SK-N-SH (cell line): ENCODE measurements around the gene CDH20. TPM values are rescaled to one million over a fixed set of nuclear protein-coding genes. Genes with fewer than 3 reads are reported as not detected.

Experiments
- CTCF ChIA-PET: fragments of 300-600, 350-600 bp; formaldehyde crosslinking; extraction: SDS; loops from one replicate; lab custom pipeline; 2021; lab: Yijun Ruan, JAX
- POLR2A ChIA-PET: fragments of 350-600 bp; sonication (Branson Sonifier 250); formaldehyde crosslinking; extraction: SDS; loops from one replicate; lab custom pipeline; 2020; ENCODE audit warnings: antibody characterized with exemption, inconsistent platforms; lab: Yijun Ruan, JAX
- DNase-seq: peaks from one replicate; pipeline ENCODE4 v3.0.0; 2012
- H2AFZ ChIP-seq: fragments of 200-600 bp; sonication (generic); 2 replicates; pipeline ENCODE4 v1.8.1; 2016; ENCODE audit warnings: antibody characterized with exemption, mild to moderate bottlenecking, low read depth
- H3F3A ChIP-seq: fragments of 200-600 bp; sonication (generic); replicated peaks from 2 replicates; pipeline ENCODE3; 2016; ENCODE audit warnings: antibody characterized with exemption, mild to moderate bottlenecking; ENCODE audit not compliant: insufficient read depth
- H3K27ac ChIP-seq, 2 experiments: fragments of 200-500 bp in 1 of 2; fragments of 200-600 bp in 1 of 2; sonication (Bioruptor generic) in 1 of 2; sonication (generic), shearing (Covaris generic) in 1 of 2; 2 replicates each; pipeline versions ENCODE4 v1.5.1 to v1.6.1; 2014 to 2016; ENCODE audit warnings: low read depth in 2 of 2, inconsistent platforms in 1 of 2, low read length in 1 of 2, mild to moderate bottlenecking in 1 of 2, mixed read lengths in 1 of 2
- H3K27me3 ChIP-seq: fragments of 200-600 bp; sonication (generic), shearing (Covaris generic); 2 replicates; pipeline ENCODE4 v1.6.1; 2016; ENCODE audit warnings: mixed run types; ENCODE audit not compliant: insufficient read depth
- H3K36me3 ChIP-seq, 2 experiments: fragments of 200-500 bp in 1 of 2; fragments of 200-600 bp in 1 of 2; sonication (Bioruptor generic) in 1 of 2; sonication (generic) in 1 of 2; replicated peaks in 1 of 2; 2 replicates each; pipeline versions ENCODE3 to v1.5.1; 2014 to 2016; ENCODE audit warnings: low read length in 1 of 2, mild to moderate bottlenecking in 1 of 2; ENCODE audit not compliant: insufficient read depth in 2 of 2, control insufficient read depth in 1 of 2
- H3K4me1 ChIP-seq, 2 experiments: fragments of 200-500 bp in 1 of 2; fragments of 200-600 bp in 1 of 2; sonication (Bioruptor generic) in 1 of 2; sonication (generic), shearing (Covaris generic) in 1 of 2; 2 replicates each; pipeline versions ENCODE4 v1.5.1 to v1.6.1; 2014 to 2016; ENCODE audit warnings: low read depth in 1 of 2, low read length in 1 of 2, mixed run types in 1 of 2; ENCODE audit not compliant: insufficient read depth in 2 of 2, control insufficient read depth in 1 of 2
- H3K4me2 ChIP-seq: fragments of 200-600 bp; sonication (generic), shearing (Covaris generic); 2 replicates; pipeline ENCODE4 v1.6.1; 2017; ENCODE audit warnings: mixed run types
- H3K4me3 ChIP-seq, 2 experiments: fragments of 200-500 bp in 1 of 2; fragments of 200-600 bp in 1 of 2; sonication (Bioruptor generic) in 1 of 2; sonication (generic), shearing (Covaris generic) in 1 of 2; 2 replicates each; pipeline versions ENCODE4 v1.5.1 to v1.8.1; 2014 to 2016; ENCODE audit warnings: low read depth in 2 of 2, inconsistent platforms in 1 of 2, low read length in 1 of 2, mild to moderate bottlenecking in 1 of 2, mixed read lengths in 1 of 2, moderate library complexity in 1 of 2
- H3K79me2 ChIP-seq: fragments of 200-600 bp; sonication (generic); 2 replicates; pipeline ENCODE4 v1.8.1; 2017; ENCODE audit warnings: mild to moderate bottlenecking; ENCODE audit not compliant: insufficient read depth
- H3K9ac ChIP-seq: fragments of 200-600 bp; sonication (generic); 2 replicates; pipeline ENCODE4 v1.6.1; 2017; ENCODE audit warnings: mixed run types
- H3K9me2 ChIP-seq: fragments of 200-600 bp; sonication (generic); 2 replicates; pipeline ENCODE4 v1.6.1; 2017; ENCODE audit warnings: mixed run types
- H3K9me3 ChIP-seq: fragments of 200-600 bp; sonication (generic); 2 replicates; pipeline ENCODE4 v1.6.1; 2017; ENCODE audit warnings: mixed run types, mild to moderate bottlenecking, moderate library complexity
- H4K20me1 ChIP-seq: fragments of 200-600 bp; sonication (generic); 2 replicates; pipeline ENCODE4 v1.6.1; 2017; ENCODE audit warnings: mild to moderate bottlenecking, mixed run types; ENCODE audit not compliant: insufficient read depth
- CHD2 ChIP-seq: fragments of 150-350 bp; IDR thresholded peaks from 2 replicates; pipeline ENCODE4 v1.6.1; 2018; ENCODE audit warnings: low read length; ENCODE audit not compliant: partially characterized antibody
- EP300 ChIP-seq, 2 experiments: IDR thresholded peaks; 2 replicates each; pipeline versions ENCODE4 v1.4.0 to v1.6.1; 2012; ENCODE audit warnings: borderline replicate concordance in 1 of 2, low read depth in 1 of 2, low read length in 1 of 2
- EZH2phosphoT487 ChIP-seq: fragments of 200-600 bp; sonication (generic); IDR thresholded peaks from 2 replicates; pipeline ENCODE4 v1.6.1; 2017; ENCODE audit warnings: low read depth, mixed run types, mild to moderate bottlenecking, antibody characterized with exemption, moderate library complexity, borderline replicate concordance
- FOXM1 ChIP-seq: IDR thresholded peaks from 2 replicates; pipeline ENCODE4 v1.4.0; 2012; ENCODE audit warnings: low read depth, mild to moderate bottlenecking
- GABPA ChIP-seq: IDR thresholded peaks from 2 replicates; pipeline ENCODE4 v1.4.0; 2012; ENCODE audit warnings: low read depth, mild to moderate bottlenecking
- IRF3 ChIP-seq: fragments of 150-350 bp; IDR thresholded peaks from 2 replicates; pipeline ENCODE4 v1.6.1; 2016; ENCODE audit warnings: mild to moderate bottlenecking, low read depth, low read length
- MEF2A ChIP-seq: IDR thresholded peaks from 2 replicates; pipeline ENCODE4 v1.4.0; 2012; ENCODE audit warnings: low read depth, borderline replicate concordance
- MXI1 ChIP-seq: IDR thresholded peaks from 2 replicates; pipeline ENCODE4 v1.6.1; 2012; ENCODE audit warnings: mild to moderate bottlenecking, low read depth, low read length, improper control_type of control experiment
- RAD21 ChIP-seq: IDR thresholded peaks from 2 replicates; pipeline ENCODE4 v1.6.1; 2012; ENCODE audit warnings: mild to moderate bottlenecking, low read length
- RCOR1 ChIP-seq: fragments of 150-350 bp; IDR thresholded peaks from 2 replicates; pipeline ENCODE4 v1.6.1; 2017; ENCODE audit warnings: antibody characterized with exemption, low read length
- RFX5 ChIP-seq: IDR thresholded peaks from 2 replicates; pipeline ENCODE4 v1.6.1; 2012; ENCODE audit warnings: mild to moderate bottlenecking, improper control_type of control experiment, low read length
- RXRA ChIP-seq: IDR thresholded peaks from 2 replicates; pipeline ENCODE4 v1.4.0; 2012; ENCODE audit warnings: low read depth, mild to moderate bottlenecking, borderline replicate concordance
- SIN3A ChIP-seq: IDR thresholded peaks from 2 replicates; pipeline ENCODE4 v1.6.1; 2012; ENCODE audit warnings: low read depth, mild to moderate bottlenecking, low read length, moderate library complexity, borderline replicate concordance
- SMC3 ChIP-seq: IDR thresholded peaks from 2 replicates; pipeline ENCODE4 v1.6.1; 2012; ENCODE audit warnings: low read depth, low read length, improper control_type of control experiment
- TEAD4 ChIP-seq: IDR thresholded peaks from 2 replicates; pipeline ENCODE4 v1.4.0; 2012; ENCODE audit warnings: mild to moderate bottlenecking, borderline replicate concordance; ENCODE audit not compliant: insufficient read depth
- YY1 ChIP-seq: IDR thresholded peaks from 2 replicates; pipeline ENCODE4 v1.4.0; 2012; ENCODE audit warnings: low read depth, mild to moderate bottlenecking
- WGBS: methylation state at CpG from one replicate; pipeline ENCODE4 v1.1.6; 2017; ENCODE audit warnings: low lambda C conversion rate; 5-methylcytosine and 5-hydroxymethylcytosine counted together
- polyA plus RNA-seq, 3 experiments: library from polyadenylated mRNA; depleted of rRNA; stranded (reverse); fragments of >200 nt; gene quantifications; 2 replicates each; pipeline ENCODE4 v1.2.3, GENCODE V29; 2012
- TF ChIP-seq, protein P1 (sequence below): IDR thresholded peaks from 2 replicates; pipeline ENCODE4 v1.4.0; 2012; ENCODE audit warnings: low read depth
- TF ChIP-seq, protein P2 (sequence below): IDR thresholded peaks from 2 replicates; pipeline ENCODE4 v1.6.1; 2012; ENCODE audit warnings: mild to moderate bottlenecking, low read depth, low read length, moderate library complexity
- TF ChIP-seq, protein P3 (sequence below): fragments of 200-600 bp; sonication (generic); IDR thresholded peaks from 2 replicates; pipeline ENCODE4 v1.6.1; 2017; ENCODE audit warnings: antibody characterized with exemption, mild to moderate bottlenecking, moderate library complexity

The CDH20 gene
- polyA plus RNA-seq, 1 of the 3 experiments (the other 2 are of a cell fraction), result 1.1 TPM

- no peak overlapping the region for H3K4me3 ChIP-seq
- CTCF ChIA-PET, result interaction anchor here (0.9 kb wide), 1 partner anchor 36 kb away, joined by 3 read pairs; no protein-coding TSS in a partner anchor
Measured at GRCh38 chr18:61285777-61286176, 47.5 kb upstream of the CDH20 start.

More at GRCh38 chr18:61285777-61286176, 47.5 kb upstream of the CDH20 start:
- H3K4me2 ChIP-seq, result no peak overlapping the region
- H3K4me1 ChIP-seq, result no peaks in the 10 kb centered on the region
- H4K20me1 ChIP-seq, result no peaks in the 10 kb centered on the region
- no peaks in the 10 kb centered on the region for H3K79me2 ChIP-seq
- H3K9me2 ChIP-seq, result no peaks in the 10 kb centered on the region
- H3K36me3 ChIP-seq, result no peaks in the 10 kb centered on the region
- no peak for DNase-seq
- 51% methylated on average over 2 of the region's 2 CpGs for WGBS
- no peaks in the 10 kb centered on the region for H3K27me3 ChIP-seq
- no peak overlapping the region for H3K27ac ChIP-seq
- POLR2A ChIA-PET, result no interaction called here
- no peaks in the 10 kb centered on the region for H3F3A ChIP-seq
- H2AFZ ChIP-seq, result no peak overlapping the region
- TF ChIP-seq SMC3, result no peak
- TF ChIP-seq EZH2phosphoT487, result no peak
- TF ChIP-seq, protein P1, sequence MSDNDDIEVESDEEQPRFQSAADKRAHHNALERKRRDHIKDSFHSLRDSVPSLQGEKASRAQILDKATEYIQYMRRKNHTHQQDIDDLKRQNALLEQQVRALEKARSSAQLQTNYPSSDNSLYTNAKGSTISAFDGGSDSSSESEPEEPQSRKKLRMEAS, result no peak
- no peak for TF ChIP-seq SIN3A
- TF ChIP-seq FOXM1, result no peak
- TF ChIP-seq CHD2, result no peak
- TF ChIP-seq MXI1, result no peak
- TF ChIP-seq YY1, result no peak
- TF ChIP-seq, protein P2, sequence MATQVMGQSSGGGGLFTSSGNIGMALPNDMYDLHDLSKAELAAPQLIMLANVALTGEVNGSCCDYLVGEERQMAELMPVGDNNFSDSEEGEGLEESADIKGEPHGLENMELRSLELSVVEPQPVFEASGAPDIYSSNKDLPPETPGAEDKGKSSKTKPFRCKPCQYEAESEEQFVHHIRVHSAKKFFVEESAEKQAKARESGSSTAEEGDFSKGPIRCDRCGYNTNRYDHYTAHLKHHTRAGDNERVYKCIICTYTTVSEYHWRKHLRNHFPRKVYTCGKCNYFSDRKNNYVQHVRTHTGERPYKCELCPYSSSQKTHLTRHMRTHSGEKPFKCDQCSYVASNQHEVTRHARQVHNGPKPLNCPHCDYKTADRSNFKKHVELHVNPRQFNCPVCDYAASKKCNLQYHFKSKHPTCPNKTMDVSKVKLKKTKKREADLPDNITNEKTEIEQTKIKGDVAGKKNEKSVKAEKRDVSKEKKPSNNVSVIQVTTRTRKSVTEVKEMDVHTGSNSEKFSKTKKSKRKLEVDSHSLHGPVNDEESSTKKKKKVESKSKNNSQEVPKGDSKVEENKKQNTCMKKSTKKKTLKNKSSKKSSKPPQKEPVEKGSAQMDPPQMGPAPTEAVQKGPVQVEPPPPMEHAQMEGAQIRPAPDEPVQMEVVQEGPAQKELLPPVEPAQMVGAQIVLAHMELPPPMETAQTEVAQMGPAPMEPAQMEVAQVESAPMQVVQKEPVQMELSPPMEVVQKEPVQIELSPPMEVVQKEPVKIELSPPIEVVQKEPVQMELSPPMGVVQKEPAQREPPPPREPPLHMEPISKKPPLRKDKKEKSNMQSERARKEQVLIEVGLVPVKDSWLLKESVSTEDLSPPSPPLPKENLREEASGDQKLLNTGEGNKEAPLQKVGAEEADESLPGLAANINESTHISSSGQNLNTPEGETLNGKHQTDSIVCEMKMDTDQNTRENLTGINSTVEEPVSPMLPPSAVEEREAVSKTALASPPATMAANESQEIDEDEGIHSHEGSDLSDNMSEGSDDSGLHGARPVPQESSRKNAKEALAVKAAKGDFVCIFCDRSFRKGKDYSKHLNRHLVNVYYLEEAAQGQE, result no peak
- TF ChIP-seq RFX5, result no peak
- no peak for TF ChIP-seq MEF2A
- TF ChIP-seq TEAD4, result no peak
- TF ChIP-seq EP300 (IDR thresholded peaks at IDR 0.05; ENCODE audit: borderline replicate concordance in 1 of 2, low read depth in 1 of 2, low read length in 1 of 2), result no peak
- TF ChIP-seq, protein P3, sequence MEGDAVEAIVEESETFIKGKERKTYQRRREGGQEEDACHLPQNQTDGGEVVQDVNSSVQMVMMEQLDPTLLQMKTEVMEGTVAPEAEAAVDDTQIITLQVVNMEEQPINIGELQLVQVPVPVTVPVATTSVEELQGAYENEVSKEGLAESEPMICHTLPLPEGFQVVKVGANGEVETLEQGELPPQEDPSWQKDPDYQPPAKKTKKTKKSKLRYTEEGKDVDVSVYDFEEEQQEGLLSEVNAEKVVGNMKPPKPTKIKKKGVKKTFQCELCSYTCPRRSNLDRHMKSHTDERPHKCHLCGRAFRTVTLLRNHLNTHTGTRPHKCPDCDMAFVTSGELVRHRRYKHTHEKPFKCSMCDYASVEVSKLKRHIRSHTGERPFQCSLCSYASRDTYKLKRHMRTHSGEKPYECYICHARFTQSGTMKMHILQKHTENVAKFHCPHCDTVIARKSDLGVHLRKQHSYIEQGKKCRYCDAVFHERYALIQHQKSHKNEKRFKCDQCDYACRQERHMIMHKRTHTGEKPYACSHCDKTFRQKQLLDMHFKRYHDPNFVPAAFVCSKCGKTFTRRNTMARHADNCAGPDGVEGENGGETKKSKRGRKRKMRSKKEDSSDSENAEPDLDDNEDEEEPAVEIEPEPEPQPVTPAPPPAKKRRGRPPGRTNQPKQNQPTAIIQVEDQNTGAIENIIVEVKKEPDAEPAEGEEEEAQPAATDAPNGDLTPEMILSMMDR, result no peak
- TF ChIP-seq RAD21, result no peak
- no peak for TF ChIP-seq GABPA
- no peak for TF ChIP-seq RXRA
- no peak for TF ChIP-seq RCOR1
- no peak for TF ChIP-seq IRF3
- no peaks in the 10 kb centered on the region for H3K9me3 ChIP-seq
- no peak overlapping the region for H3K9ac ChIP-seq
